ENCODE data around the gene CCR5AS.
"Not testable (repeated sequence)": the region's sequence is repeated elsewhere in the genome, so short reads cannot be mapped to it uniquely, and the experiment has no call there.

Gene CCR5AS

DNA sequence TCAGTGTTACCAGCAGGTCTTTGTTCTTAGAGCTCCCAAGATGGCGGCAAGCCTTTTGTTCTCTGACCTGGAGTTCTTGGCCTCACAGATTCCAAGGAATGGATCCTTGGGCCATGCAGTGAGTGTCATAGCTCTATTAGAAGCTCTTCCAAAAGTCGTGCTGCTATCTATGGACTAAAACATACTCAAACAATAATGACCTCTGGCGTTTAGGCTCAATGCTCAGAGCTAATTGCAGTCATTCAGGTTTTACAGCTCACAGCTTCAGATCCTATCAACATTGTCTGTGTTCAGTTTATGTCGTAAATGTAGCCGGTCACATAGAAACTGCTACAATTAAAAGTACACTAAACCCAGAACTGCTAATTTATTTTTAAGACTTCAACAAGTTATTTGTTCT lies 22.4 kb upstream of the CCR5AS start:
- no peak for DNase-seq

DNA sequence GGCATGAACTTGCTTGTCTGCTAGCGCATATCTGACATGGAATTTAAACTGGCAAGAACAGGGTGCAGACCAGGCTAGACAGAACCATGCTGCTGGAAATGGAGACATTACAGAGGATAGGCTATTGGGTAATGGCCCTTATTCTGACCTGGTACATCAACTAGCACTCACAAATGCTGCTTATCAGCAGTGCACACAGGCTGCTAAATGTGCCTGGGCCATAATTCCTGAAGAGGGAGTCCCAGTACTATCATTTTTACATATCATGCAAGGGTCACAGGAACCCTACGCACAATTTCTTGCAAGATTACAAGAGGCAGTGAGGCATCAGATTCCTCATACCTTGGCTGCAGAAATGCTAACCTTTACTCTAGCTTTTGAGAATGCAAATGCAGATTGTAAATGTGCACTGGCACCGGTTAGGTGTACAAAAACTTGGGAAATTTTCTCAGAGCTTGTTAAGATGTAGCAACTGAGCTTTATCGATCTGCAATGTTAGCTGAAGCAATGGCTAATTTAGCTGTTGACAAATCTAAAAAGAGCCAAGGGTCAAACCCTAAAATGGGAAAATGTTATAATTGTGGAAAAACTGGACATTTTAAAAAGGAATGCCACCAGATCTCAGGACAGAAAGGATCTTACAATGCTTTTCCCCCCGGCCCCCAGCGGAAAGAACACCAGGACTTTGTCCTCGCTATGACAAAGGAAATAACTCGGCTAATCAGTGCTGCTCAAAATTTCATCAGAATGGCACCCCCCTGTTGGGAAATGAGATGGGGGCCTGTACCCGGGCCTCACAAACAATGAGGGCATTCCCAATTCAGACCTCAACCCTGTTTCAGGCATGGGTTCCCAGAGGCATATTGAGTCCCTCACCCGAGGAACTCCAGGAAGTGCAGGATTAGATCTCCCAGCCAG lies 21.3 kb upstream of the CCR5AS start:
- no peak for DNase-seq

DNA sequence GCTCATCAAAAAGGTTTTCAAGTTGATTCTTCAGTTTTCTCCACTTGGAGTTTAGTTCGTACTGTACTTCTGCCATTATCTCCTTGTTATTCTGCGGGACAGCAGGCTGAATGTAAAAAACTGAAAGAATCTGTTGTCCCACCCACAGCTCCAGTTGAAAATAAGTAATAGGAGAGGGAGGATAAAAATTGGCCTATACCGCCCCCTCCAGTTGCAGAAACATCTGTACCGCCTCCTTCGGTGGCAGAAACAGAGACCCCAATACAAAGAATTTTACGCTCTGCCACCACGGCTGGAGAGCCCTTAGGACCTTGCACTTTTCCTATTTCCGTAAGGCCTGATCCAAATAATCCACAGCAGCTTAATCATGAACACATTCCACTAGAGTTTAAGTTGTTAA lies 20.5 kb upstream of the CCR5AS start:
- DNase-seq = not testable (repeated sequence)

DNA sequence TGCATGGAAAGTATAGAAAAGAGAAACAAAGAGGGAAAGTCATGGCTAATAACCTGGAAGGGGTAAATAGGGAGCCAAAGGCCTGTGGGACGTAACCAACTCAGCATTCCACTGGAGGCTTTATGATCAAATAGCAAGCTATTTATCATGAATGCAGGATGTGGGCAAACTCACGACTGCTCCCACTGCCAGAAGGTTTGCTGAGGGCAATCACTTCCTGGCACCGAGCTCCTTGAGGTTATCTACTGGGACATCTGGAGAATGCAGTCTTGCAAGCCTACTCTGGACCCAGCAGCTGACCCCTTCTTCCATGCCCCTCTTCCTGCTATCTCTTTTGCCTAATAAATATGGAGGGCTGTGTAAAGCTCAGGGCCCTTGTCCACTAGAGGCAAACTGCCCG lies 19.6 kb upstream of the CCR5AS start:
- not testable (repeated sequence) for DNase-seq

DNA sequence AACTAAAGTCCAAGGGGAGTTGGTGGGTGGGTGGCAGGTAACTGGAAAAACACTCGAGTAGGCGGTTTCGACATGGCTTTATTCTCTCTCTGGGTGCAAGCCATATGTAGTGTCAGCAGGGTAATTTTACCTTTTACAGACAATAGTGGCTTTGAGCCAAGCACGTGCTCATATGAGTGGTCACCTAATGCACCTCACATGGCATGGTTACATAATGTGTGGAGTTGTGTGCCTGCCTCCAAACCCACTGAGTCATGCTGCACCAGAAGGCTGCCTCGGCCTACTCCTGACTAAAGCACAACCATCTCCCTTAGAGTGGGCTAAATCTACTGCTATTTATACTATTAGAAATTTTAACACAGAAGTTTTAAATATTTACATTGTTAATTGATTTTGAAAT lies 16.7 kb upstream of the CCR5AS start:
- DNase-seq = peak in 1 of 51 donors; percentile 21

DNA sequence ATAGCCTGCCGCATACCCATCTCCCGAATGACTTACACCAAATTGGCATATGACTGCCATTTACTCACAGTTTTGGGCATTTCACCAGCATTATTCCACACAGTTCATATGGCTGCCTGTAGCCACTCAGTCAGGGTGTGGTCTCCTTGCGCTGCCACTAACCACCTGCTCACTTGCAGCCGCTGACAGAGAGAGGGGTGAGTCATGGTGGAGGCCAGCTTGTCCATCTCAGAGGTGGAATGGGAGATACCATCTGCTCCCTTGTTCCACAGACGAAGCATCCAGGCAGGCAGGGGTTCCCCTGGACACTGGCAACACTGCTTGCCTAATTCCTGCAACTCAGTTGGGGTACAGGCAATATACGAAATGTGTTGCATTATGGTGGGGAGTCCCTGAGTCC lies 15.8 kb upstream of the CCR5AS start:
- DNase-seq = peak in 1 of 51 donors; percentile 20

DNA sequence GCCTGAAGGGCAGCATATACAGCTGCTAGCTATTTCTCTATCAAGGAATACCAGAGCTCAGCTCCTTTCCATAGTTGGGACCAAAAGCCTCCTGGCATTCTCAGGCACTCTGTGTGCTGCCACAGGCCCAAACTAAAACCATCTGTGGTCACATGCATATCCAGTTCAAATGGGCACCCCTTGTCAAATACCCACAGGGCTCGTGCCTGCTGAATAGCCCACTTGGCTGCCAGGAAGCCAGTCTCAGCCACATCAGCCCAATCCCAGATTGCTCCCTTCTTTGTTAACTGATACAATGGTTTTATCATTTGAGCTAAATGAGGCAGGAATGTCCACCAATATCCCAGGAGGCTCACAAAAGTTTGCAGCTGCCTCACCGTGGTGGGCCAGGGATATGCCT lies 14.1 kb upstream of the CCR5AS start:
- DNase-seq = no peak

DNA sequence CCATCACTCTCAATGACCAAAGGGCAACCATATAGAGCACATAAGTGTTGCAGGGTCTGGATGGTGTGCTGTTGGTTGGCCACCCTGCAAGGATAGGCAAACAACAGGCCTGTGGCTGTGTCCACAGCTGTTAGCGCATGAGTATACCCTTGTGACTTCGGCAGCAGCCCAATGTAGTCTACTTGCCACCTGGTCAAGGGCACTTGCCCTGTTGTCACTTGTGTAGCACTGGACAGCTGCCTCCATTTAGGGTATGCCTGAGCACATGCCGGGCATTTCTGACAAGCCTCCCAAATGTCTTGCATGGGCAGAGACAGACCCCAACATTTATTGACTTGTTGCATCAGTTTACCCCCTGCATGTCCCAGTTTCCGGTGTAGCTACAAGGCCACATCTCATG lies 12.9 kb upstream of the CCR5AS start:
- DNase-seq = no peak

DNA sequence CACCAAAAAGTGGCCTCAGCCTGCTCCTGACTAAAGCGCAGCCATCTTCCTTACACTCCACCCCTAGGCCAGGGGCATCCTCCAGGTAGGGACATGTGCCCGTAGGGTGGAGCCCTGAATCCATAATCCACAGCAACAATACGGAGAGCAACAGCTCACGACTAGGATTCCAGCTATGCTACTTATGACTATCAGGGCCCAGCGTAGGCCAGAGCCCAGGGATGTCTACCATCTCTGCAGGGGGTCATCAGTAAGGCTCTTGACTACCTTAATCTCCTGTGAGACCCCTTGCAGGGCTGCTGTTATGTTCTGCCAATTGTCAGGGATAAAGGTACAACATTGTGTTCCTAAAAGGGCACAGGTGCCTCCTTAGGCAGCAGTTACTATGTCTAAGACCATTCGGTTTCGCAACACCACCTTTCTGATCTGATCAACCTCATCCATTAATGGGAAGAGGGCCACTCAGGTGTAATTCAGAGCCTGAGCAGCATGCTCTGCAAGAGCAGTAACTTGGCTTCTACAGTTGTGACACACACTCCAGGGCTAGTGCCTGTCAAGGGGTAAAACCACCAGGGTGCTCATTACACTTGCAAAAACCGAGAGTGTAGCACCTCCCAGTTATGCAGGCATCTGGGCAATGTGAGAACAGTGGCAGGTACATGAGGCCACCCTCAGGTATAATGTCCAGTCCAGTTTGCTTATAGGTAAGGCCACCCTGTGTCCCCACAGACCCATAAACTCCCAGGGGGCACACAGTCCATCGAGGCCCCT lies 11.2 kb upstream of the CCR5AS start:
- DNase-seq = no peak

DNA sequence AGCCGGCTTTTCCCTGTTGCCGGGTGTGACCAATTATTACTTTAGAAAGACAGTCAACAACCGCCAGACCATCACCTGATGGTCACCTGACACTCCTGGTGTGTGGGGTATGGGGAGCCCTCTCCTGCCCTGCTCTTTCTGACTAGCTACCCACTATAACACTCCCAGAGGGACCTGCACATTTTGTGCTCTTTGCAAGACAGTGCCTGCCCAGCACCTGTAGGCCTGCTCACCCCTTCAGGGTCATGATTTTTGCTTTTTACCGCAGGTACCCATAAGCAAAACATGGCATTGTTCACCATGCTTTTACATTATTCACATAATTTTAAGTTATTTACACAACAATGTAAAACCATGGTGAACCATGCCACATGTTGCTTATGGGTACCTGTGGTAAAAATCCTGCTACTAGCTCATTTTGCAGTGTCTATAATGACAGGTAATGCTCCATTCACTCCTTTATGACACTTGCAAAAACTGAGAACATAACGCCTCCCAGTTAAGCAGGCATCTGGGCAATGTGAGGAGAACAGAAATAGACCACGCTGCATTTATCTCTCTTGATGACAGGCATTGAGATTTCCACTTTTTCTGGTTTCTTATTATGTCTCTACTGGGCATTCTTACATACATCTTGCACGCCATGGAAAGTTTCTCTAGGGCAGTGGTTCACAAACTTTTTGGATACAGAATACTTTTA lies 10.1 kb upstream of the CCR5AS start:
- DNase-seq = no peak

DNA sequence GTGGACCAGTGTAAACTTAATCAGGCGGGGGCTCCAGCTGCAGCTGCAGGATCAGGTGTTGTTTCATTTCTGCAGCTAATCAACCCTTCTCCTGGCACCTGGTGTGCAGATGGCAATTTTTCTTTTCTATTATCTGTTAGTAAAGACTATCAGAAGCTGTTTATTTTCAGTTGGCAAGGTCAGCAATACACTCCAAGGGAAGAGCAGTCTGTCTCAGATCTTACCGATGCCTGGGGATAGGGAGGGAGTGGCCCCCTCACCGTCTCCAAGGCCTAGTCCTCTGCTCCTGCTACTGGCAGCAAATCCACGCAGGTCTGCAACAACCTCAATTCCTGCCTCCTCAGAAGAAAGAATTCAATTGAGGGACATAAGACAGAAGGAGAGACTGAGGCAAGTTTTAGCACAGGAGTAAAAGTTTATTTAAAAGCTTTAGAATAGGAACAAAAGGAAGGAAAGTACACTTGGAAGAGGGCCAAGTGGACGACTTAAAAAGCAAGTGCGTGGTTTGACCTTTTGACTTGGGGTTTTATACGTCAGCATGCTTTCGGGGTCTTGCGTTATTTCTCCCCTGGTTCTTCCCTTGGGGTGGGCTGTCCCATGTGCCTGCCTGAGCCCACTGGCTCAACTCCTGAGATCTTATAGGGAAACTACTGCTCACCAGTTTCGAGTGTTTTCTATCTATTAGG lies 9.4 kb upstream of the CCR5AS start:
- DNase-seq = no peak

DNA sequence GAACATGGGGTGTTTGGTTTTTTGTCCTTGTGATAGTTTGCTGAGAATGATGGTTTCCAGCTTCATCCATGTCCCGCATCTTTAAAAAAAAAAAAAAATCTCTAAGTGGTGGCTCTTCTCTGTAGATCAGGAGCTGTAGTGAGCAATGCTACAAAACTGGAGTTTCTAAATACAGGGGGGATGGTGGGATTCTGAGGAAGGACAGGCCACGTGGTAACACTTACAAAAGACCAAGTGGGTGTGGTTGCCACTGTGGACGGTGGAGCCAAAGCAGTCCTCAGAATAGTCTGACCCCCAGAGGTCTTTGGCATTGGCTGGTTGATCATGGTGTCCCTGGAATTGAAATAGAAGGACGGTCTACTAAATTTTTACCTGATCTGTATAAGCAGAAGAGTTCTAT lies 7.9 kb upstream of the CCR5AS start:
- DNase-seq = no peak

DNA sequence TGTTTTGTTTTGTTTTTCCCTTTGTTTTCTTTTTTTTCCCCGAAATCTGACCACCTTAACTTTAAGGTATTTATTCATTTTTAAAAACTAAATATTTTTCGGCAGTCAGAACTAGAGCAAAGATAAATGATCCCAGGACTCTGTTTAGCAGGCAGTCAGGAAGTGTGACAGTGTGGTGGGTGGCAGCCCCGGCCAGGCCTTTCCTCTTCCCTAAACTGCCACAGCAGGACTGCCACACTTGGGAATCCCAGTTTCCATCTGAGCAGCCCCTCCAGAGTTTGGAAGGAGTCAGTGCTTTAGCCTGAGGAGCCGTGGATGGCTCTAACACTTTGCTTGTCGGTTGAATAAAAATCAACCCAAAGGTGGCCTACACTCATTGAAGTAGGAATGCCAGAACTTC lies 7.1 kb upstream of the CCR5AS start:
- DNase-seq = no peak

DNA sequence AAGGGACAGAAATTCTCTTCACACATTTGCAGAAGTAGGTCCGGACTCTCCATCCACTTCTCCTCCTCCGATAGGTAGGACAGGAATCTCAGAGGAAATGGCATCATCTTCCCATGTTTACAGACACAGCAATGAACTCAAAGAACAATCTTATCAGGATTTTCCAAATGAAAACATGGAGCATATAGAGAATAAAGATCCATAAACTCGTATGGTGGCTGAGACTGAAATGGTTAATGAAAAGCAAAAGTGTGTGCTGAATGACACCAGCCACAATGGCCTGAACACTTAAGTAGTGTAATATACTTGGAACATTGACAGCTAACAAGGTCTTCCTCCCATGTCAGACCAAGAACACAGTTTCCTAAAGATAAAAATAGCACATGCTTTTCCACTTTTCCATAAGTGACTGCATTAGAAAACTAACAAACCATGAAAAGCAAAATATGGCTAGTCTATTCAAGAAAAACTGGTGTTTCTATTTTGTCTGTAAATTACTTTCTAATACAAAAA lies 6.0 kb upstream of the CCR5AS start:
- no peak for DNase-seq

DNA sequence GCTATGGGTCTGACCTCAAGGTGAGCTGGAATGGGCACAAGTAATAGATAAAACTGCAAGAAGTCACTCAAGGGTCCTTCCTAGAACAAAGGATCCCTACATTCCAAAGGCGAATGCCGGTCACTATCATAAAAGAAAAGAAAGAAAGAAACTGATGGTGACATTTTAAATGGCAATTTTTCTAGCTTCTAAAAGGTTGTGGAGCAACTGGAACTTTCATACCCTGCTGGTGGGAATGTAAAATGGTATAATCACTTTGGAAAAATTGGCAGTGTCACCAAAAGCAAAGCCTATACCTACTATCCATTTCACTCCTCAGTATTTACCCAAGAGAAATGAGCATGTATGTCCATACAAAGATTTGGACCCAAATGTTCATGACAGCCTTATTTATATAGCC lies 4.4 kb upstream of the CCR5AS start:
- DNase-seq = no peak

DNA sequence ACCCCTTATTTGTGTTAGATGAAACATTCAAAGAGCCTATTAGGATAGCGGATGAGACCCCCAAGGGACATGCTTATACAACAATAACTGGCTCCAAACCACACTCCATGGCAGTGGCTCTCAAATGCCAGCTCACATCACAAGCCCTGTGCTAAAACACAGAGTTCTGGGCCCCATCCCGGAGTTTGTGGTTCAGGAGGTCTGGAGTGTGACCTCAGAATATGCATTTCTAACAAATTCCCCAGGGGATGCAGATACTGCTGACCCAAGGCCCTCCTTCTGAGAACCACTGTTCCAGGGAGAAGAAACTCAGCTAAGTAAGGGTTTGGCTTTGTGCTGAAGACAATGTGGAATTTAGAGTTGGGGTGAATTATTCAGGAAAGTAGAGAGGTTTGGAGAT lies 3.8 kb upstream of the CCR5AS start:
- DNase-seq = no peak

DNA sequence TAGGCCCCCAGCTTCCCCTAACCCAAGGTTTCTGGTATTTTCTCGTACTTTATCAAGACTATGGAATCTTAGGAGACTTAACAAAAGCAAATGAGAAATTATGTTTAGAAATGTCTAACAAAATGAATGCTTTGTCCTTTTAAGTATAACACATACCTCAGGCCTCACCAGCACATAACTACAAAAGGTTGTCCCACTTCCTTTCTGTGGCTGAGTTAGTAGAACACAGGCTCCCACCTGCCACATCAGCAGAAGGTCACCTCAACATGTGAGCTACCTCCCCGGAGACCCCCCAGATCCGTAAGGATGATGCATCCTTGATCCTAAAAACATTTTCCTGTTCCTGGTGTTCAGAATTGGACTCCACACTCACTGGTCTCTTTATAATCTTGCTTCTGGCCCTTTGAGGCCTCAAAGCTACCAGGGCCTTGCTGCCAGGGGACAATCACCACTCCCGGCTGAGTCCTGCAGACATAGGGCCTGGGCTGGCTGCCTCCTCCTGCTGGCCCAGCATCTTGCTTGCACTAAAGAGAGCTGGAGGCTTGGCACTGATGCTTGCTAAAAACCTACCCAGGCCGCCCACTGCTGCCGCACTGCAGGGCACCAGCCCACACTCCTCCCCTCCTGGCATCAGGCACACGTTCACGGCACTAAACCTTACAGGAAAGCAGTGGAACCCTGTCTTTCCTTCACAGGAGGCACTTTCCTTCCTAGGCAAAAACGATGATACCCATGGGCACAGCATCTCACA lies 3.0 kb upstream of the CCR5AS start:
- DNase-seq = peak in 2 of 51 donors; percentile 11 to 17

DNA sequence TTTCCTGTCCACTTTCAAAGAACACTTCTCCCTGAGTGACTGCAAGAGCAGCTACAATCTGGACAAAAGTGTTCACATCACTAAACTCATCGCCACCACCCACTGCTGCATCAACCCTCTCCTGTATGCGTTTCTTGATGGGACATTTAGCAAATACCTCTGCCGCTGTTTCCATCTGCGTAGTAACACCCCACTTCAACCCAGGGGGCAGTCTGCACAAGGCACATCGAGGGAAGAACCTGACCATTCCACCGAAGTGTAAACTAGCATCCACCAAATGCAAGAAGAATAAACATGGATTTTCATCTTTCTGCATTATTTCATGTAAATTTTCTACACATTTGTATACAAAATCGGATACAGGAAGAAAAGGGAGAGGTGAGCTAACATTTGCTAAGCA lies 2.0 kb upstream of the CCR5AS start:
- no peak for DNase-seq

DNA sequence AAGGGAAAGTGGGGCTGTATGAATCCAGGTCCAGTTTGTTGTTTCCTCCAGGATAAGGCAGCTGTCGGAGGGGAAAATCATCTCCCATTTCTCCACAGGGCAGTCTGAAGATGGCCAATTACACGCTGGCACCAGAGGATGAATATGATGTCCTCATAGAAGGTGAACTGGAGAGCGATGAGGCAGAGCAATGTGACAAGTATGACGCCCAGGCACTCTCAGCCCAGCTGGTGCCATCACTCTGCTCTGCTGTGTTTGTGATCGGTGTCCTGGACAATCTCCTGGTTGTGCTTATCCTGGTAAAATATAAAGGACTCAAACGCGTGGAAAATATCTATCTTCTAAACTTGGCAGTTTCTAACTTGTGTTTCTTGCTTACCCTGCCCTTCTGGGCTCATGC lies 1.1 kb upstream of the CCR5AS start:
- DNase-seq = peak in 1 of 51 donors; percentile 15

DNA sequence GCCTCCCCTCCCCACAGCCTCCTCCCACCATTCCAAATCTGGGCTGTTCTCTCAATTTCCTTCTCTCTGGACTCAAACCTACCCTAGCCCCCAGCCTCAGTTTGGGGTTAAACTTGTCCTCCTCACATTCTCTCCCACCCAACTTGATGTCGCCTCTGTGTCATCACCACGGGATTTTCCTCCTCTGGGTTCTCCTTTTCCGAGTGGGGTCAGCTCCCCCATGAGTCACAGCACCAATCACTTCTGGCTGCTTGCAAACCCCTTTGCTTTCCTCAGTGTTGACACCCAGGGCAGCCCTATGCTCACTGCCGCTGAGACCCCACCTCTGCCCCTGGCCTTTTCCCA lies 451 bp downstream of the CCR5AS start:
- DNase-seq = no peak
